HG02798 (cell line): ENCODE results near the gene USP25.
A peak's percentile ranks its signal among the peaks of the same experiment; 100 is the strongest.

Source experiments
- ATAC-seq: cut with Tn5 transposase; IDR thresholded peaks from one replicate; pipeline ENCODE4 v1.9.1; 2021; ENCODE audit warnings: mild to moderate bottlenecking; ENCODE audit not compliant: unreplicated experiment, poor library complexity

USP25 gene

DNA sequence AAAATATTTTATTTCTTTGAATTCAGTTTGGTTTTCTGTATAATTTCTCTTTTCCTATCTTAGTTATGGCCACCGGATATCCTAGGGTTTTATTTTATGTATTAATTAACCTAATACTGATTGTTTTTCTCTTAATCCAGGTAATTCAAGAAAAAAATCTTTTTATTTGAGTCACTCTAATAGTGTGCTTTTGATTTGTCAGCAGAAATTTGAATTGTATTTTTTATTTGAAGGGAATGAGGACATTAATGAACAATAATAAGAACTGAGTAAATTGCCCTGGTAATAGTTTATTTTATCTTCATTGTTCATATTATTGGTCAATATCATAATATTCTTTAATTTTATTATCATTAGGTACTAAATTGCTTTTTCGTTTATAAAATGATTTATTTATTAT lies 120.1 kb downstream of the USP25 start:
- no peak for ATAC-seq

- no peak for ATAC-seq
Observed at GRCh38 chr21:15850645-15851044, 120.9 kb downstream of the USP25 start.

GRCh38 chr21:15852146-15852545 lies 122.4 kb downstream of the USP25 start:
- ATAC-seq = no peak

- no peak for ATAC-seq
Observed at GRCh38 chr21:15853126-15853525, 123.3 kb downstream of the USP25 start.

DNA sequence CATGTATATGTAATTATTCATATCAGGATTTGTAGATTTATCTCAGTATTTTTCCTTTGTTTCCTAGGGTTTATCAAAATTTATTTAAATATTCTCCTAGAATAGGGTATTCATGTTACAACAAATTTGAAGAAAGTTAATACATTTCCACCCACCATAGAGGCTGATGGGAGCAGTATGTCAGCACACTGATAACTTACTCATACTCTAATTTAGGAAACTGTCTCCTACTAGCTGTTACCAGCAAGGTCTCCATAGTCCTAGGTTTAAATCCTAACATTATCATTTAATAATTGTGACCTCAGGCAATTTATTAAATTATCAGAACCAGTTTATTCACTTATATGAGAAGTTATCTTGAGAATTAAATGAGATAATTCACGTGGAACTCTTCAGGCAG lies 127.0 kb downstream of the USP25 start:
- ATAC-seq = no peak

GRCh38 chr21:15857740-15858139 lies 128.0 kb downstream of the USP25 start:
- ATAC-seq = no peak

GRCh38 chr21:15860541-15860940 lies 130.8 kb downstream of the USP25 start:
- ATAC-seq = no peak

- no peak for ATAC-seq
Observed at GRCh38 chr21:15868940-15869339, 139.2 kb downstream of the USP25 start.

DNA sequence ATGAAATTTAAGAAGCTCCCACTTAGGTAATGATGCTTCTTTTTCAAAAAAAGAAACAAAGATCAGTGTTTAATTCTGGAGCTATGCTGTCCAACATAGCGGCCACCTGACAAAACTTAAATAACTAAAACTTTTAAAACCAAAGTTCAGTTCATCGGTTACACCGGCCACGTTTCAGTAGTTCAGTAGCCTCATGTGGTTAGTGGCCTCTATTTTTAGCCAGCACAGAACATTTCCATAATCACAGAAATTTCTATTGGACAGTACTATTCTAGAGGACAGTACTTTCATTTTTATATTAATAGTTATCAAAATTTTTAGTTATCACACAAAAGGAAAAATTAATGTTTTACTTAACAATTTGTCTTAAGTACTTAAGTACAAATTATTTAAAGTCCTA lies 141.0 kb downstream of the USP25 start:
- peak; percentile 67 for ATAC-seq

- ATAC-seq = peak; percentile 58
Observed at GRCh38 chr21:15872236-15872635, 142.5 kb downstream of the USP25 start.

DNA sequence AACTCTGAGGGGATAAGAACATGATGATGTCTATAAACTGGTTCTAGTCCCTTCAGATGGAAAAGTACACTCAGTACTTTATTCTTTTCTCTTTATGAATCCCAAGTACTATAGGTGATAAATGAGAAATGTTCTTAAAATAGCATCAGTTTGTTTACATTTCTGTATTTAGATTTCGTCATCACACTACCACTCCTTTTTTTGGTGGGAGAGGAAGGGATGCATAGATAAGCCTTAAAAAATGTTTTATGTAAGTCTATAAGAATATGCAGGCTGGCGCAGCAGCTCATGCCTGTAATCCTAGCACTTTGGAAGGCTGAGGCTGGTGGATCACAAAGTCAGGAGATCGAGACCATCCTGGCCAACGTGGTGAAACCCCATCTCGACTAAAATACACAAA lies 144.8 kb downstream of the USP25 start:
- ATAC-seq = no peak

DNA sequence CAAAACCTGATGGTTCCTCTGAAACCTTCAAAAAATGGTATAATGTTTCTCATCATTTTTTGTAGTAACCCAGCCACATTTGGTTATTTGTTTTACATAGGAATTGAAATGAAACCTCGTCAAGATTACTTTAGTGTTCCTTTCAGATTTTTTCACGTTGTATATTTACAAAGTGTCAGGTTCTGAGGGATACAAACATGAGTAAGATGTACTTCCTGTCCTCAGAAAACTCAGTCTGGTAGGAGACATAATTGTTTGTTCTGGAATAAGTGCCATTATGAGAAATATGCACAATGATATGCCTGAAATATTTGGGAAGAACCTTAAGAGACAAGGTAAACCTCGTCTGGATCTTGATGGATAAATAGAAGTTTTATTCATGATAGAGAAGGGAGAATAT lies 145.5 kb downstream of the USP25 start:
- ATAC-seq = no peak

DNA sequence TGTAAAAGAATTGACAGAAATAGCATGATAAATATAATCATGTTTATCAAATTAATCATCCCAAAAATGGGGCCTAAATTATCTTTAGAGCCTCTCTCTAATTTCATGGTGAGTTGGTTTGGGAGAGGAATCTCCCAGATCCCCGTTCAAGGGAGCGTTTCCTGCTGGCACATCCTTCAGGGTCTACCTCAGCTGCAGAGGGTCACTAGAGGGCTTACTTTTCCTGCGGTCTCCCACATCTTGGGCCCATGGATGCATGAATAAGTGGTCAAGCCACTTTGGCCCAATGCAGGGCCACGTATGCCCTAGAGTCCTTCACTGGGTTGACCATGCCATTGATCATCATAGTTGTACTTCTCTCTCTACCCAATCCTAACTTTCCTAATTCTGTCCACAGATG lies 164.1 kb downstream of the USP25 start:
- ATAC-seq = no peak

DNA sequence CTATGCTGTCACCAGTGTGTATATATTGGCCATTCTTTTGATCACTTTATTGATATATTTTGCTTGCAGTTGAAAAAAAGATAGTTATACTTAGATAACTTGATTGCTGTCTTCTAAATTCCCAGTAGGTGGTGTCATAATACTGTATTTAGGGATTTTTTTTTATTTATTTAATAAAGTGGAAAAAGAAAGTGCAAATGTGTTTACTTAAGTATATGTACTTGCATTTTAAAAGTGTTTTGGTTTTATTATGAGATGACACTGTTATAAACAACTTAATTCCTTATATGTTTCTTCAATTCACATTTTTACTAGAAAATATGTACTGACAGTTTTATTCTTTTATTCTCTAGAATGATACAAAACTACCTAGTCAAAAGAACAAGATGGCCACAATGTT lies 164.8 kb downstream of the USP25 start:
- no peak for ATAC-seq

DNA sequence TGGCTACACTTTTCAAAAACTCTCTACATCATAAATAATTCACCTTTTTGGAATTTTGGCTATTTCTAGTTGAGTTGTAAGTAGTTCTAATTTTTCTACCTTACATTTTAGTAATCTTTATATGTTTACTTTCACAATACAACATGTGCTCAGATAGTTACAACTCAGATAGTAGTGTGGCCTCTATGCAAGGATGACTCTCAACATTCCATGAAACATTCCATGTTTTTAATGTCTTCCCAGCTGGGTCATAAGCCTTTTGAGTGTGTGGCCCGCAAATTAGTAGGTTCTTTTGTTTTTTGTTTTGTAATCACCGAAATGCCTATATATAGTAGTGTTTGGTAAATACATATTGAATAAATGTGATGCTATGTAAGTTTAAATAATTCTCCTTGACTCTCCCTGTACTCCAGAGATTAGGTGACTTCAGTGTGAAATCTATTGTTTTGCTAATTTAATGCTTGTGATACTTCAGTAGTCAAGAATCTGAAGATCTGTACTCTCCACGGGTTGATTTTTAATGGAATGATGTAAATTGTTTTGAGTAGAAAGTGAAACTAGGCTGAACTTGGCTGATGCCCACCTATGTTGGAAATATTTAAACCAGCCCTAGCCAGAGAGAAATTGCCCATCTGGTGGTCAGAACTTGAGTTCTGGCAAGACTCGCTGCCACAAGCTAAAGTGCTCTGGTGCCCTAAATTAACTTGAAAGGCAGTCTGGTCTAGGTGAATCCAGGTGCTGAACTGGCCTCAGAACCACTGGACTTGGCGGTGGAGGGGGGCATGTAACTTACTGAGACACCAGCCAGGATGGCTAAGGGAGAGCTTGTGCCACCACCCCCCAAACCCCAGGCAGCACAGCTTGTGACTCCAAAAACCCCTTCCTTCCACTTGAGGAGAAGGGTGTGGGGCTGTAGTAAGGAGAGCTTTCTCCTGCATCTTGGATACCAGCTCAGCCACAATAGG lies 165.6 kb downstream of the USP25 start:
- ATAC-seq = no peak

- no peak for ATAC-seq
Observed at GRCh38 chr21:15896501-15896900, 166.7 kb downstream of the USP25 start.

DNA sequence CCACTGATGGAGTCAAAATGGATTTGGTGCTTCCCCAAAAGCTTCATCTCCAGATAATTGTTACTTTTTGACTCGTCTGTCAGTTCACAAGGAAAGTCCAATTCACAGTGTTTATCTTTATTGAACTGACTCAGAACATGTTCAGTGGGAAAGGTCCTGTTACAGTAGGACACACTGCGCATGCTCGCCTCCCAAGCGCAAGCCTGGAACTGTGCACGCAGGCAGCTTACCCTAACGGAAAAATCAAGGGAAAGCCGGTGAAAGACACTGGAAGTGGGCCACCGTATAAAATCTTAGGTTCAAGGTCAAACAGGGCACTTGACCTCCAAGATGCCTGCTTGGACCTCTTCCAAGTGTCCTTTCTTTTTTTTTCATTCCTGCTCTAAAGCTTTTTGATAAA lies 174.6 kb downstream of the USP25 start:
- ATAC-seq = no peak

DNA sequence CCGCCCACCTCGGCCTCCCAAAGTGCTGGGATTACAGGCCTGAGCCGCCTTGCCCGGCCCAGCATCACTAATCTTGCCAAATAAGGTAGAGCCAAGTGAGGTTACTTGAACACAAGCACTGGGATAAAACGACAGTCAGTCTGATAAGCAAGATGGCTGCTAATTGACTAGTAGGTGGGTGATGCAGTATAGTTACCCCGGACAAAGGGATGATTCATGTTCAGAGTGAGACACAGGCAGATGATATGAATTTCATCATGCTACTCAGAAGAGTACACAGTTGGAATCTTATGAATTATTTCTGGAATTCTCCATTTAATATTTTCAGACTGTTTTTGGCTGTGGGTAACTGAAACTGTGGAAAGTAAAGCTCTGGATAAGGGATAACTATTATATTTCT lies 178.4 kb downstream of the USP25 start:
- no peak for ATAC-seq

DNA sequence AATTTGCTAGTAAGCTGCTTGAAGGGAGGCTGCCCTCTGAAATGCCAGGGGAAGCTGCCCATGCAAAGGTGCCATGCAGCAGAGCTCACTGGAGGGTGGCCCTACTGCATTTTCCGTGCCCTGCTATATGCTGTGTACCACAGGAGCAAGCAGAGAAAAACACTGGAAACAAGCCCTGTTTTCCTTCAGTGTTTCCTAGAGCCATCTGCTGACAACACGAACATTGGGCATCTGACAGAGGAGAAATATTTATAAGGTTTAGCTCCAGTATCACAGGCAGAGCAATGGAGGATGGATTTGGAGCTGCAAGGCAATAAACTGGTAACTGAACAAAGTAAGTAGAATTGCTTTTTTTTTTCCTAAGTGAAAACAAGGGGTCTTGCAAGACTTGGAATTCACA lies 198.4 kb downstream of the USP25 start:
- no peak for ATAC-seq

- ATAC-seq = no peak
Observed at GRCh38 chr21:15928686-15929425, 199.1 kb downstream of the USP25 start.

DNA sequence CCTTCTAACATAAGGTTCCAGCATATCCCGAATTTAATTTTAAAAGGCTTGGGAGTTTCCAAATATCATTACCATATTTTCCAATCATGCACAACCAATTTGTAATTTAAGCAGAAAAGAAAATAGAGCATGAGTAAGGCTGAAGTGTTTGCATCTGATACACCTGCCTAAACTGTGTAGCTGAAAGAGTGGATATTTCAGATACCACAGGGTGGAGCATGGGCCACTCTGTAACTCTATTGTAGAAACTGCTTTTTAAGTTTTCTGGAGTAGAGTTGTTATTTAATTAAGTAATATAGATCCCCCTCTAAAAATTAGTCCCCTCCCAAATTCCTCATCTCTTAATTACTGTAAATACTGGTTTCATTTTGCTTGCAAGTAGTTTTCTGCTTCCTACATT lies 199.8 kb downstream of the USP25 start:
- ATAC-seq = no peak
